Activated CD4-positive, alpha-beta T cell treated with anti-CD3 and anti-CD28 coated beads, Interleukin-2, amount 50 U/mL, for 48 hours (primary cell): ENCODE data around the gene RAB24.
A peak's percentile ranks its signal among the peaks of the same experiment; 100 is the strongest.
"Not testable (repeated sequence)": the region's sequence is repeated elsewhere in the genome, so short reads cannot be mapped to it uniquely, and the experiment has no call there.

ENCODE experiments used
- DNase-seq, 2 experiments: peaks; one replicate each; pipeline ENCODE4 v3.0.0-alpha.2; 2020

The RAB24 gene

DNA sequence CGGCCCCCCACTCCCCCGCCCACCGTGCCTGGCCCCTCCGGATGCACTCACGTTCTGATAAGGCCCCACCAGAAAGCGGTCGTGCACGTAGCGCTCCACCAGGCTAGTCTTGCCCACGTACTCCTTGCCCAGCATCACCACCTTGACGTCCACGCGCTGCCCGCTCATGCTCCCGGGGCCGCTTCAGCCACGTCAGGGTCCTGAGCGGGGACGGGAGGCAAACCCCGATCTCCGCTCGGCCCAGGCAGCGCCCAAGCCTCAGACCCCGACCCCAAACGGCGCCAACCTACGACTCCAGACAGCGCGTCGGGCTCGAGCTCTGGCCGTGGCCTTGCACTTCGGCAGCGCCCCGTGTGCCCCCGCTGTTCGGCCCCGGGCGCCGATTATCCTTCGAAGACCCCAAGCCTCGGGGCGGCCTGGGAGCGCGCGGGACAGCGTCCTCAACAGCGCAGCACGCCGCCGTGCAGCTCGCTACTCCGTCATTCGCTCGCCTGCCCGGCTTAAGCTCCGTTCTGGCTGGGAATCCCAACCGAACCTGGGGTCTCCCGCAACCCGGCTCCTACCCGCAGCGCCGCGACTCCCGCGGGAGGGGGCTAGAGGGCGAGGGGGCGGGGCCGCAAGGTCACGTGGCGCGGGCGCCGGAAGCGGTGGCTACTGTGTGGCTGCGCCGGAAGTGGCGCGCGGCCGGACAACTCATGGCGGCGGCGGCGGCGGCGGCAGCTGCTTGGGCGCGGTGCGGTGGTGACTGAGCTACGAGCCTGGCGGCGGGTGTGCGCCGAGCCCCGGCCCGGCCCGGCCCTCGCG is at the start of gene RAB24, which contains the start of gene PRELID1:
RAB24 (minus strand) TSS at position 599 of the 804 bp plus-strand sequence; CDS start at position 168, 431 bp downstream.
PRELID1 (plus strand) TSS at position 679 of the 804 bp plus-strand sequence. CDS start 187 bp downstream, outside the sequence.
- DNase-seq, result peak; percentile 91 to 92

DNA sequence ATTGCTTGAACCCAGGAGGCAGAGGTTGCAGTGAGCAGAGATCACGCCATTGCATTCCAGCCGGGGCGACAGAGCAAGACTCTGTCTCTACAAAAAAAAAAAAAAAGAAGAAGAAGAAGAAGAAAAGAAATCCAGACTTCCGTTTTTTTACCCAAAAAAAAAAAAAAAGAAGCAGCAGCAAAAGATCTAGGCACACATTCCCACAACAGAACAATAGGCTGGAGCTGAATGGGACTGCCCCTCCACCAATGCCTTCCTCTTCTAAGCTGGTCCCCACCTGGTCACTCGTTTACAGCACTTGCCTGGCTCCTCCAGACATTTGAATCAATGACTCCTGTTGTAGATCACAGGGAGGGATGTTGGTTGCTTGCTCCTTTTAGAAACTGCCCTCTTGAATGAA is 49.6 kb upstream of the RAB24 start:
- no peak for DNase-seq

DNA sequence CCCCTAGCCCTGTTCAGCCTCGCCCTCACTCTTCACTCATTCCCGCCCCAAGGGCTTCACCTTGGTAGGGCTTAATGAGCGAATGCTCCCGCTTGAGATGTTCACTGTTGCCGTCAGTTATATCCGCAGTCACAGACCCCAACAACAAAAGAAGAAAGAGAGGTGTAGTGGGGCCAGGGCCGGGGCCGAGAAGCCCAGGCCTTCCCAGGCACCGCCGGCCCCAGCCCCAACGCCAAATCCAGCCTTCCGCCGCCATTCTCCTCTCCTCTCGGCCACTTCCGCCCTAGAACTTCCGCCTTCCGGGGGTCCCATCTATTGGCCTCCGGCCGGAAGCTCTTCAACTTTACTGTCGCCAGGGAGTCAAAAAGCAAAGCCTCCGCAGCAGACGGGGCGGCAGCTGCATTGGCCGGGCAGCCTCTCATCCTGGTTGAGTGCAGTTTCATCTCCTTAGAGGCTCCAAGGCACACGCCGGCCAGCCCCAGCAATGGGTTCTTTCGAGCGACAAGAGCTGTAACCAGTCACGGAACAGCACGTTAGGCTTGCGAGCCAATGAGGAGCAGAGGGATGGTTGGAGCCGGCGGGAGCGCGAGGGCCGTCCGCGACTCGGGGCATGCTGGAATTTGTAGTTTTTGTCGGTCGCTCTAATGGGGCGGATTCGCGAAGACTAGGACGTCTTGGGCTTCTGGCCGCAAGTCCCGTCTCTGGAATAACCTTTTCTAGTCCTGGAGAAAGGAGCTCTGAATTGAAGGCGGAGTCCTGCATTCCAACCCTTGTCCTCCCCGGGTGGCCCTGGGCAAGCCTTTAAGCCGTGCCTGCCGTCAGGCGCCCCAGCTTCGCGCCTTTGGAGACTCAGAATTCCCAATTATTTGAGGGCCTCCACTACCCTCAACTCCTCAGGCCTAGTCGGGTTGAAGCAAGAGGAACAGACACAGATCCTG is 48.1 kb upstream of the RAB24 start, which contains the start of gene LMAN2:
LMAN2 (minus strand) TSS at position 277 of the 938 bp plus-strand sequence; CDS start at position 256, 21 bp downstream.
- DNase-seq, result peak; percentile 89 to 92

DNA sequence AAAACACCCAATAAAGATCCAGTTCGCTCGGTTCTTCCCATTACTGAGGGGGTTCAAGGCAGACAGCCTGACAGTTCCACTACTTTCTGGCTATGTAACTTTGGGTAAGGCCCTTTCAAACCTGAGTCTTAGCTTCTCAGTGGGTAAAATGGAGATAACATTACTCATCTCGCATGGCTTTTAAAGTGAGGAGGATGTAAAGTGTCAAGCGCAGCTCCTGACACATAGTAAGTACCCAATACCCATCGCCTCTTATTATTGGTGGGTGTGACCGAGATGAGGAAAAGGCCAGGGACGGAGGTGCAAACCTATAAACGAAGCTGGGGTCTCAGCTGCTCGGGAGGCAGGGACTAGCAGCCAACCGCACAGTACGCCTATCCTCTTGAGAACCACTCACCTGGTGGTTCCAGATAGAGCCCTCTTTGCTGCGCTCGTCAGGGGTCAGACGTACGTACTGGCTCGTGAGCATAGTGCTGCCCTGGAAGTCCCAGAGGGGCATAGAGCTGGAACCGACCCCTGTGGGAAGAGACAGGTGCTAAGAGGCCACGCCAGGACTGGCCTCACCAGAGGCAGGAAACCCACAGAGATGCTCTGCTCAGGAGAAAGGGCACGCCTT is 47.4 kb upstream of the RAB24 start:
- no peak for DNase-seq

DNA sequence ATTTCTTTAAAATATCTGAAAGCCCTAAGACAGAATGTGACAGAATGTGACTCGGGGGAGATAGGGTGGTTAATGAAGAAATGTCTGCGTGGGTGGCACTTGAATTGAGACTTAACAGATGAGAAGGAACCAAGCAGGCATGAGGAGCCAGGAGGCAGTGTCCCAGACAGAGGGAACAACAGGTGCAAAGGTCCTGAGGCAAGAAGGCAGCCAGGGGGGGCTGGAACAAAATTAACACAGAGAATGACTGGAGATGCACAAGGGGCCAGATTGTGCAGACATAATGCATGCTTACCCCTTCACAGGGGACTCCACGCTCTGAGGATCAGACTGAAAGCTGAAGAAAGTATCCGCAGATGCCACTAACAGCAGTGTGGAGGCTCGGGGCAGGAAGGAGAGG is 46.2 kb upstream of the RAB24 start:
- no peak for DNase-seq

DNA sequence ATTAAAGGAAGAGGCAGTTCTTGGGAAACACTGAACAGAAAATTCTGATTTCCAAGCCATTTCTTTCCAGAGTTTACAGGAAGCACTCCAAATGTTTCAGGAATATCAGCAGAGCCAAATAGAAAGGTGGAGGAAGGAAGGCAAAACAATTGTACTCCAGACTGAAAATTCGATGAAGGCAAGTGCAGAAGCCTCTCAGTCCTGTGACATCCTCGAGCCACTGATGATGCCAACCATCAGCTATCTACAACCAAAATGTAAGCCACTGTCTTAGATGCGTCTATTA is 45.8 kb upstream of the RAB24 start:
- no peak for DNase-seq

DNA sequence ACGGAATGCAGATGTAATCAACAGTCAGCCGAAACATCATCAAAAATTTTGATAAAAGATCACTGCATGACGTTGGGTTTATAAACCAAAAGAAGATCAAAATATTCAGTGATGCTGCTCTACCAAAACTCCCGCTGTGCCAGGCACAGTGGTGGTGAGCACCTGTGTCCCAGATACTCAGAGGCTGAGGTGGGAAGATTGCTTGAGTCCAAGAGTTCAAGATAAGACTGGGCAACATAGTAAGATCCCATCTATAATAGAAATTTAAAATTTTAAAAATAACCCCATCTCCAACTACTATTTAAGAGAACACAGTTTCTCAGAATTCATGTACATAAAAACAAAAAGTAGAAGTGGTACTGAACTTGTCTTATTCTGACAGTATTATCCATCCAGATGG is 44.2 kb upstream of the RAB24 start:
- no peak for DNase-seq

DNA sequence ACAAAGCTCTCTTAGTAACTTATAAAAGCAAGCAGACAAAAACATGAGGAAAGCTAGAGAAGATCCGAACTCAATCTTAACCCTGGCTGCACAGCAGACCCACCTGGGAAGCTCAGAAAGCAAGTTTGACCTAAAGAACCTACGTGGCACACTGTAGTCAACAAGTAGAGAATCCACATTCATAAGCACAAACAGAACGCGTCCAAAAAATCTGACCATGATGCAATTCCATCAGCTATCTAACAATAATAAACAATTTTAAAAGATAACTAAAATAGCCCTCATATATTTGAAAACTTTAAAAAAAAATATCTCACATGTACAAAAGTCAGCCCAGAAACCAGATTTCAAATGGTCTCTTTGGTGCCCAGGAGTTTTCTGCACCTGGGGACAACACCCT is 43.3 kb upstream of the RAB24 start:
- DNase-seq, result no peak

DNA sequence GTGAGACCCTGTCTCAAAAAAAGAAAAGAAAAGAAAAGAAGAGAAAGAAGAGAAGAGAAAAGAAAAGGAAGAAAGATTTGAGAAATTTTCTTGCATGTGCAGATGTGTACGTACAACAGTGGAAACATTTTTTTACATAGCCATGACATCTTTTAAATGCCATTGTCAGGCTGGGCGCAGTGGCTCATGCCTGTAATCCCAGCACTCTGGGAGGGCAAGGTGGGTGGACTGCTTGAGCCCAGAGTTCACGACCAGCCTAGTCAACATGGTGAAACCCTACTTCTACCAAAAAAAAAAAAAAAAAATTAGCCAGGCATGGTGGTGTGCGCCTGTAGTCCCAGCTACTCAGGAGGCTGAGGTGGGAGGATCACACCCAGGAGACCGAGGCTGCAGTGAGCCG is 41.4 kb upstream of the RAB24 start:
- no peak for DNase-seq

DNA sequence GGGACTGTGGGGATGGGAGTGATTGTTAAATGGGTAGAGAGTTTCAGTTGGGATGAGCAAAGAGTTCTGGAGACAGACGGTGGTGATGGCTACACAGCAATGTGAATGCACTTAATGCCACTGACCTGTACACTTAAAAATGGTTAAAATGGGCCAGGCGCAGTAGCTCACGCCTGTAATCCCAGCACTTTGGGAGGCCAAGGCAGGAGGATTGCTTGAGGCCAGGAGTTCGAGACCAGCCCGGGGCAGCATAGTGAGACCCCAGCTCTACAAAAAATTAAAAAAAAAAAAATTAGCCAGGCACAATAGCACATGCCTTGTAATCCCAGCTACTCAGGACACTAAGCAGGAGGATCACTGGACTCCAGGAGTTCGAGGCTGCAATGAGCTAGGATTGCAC is 40.3 kb upstream of the RAB24 start:
- DNase-seq, result no peak

DNA sequence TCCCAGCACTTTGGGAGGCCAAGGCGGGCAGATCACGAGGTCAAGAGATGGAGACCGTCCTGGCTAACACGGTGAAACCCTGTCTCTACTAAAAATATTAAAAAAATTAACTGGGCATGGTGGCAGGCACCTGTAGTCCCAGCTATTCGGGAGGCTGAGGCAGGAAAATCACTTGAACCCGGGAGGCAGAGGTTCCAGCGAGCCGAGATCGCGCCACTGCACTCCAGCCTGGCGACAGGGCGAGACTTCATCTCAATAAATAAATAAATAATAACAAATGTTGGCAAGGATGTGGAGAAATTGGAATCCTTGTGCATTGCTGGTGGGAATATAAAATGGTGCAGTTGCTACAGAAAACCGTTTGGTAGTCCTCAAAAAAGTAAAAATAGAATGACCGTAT is 39.5 kb upstream of the RAB24 start:
- DNase-seq, result not testable (repeated sequence)

DNA sequence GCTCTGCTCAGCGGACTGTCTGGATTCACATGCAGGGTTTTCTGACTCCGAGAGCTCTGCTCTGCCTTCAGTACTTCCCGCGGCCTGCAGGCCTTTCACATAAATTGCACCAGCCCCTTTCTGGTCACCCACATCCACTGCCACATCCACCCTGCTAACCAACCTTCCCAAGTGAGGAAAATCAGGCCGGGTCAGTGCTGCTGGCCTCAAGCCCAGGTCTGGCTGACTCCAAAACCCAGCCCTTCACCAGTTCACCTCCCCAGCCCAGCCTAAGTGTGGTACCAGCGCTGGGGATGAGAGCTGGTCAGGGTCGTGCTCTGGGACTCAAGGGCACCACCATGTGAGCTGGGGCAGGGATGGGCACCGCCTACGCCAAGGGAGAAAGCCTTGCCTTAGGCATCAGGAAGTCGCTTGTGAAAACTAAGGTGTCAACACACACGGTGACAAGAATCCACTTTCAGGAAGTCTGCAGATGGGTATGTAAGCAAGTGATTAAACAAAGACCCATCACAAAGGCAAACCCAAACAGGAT is 35.7 kb upstream of the RAB24 start:
- DNase-seq, result no peak

DNA sequence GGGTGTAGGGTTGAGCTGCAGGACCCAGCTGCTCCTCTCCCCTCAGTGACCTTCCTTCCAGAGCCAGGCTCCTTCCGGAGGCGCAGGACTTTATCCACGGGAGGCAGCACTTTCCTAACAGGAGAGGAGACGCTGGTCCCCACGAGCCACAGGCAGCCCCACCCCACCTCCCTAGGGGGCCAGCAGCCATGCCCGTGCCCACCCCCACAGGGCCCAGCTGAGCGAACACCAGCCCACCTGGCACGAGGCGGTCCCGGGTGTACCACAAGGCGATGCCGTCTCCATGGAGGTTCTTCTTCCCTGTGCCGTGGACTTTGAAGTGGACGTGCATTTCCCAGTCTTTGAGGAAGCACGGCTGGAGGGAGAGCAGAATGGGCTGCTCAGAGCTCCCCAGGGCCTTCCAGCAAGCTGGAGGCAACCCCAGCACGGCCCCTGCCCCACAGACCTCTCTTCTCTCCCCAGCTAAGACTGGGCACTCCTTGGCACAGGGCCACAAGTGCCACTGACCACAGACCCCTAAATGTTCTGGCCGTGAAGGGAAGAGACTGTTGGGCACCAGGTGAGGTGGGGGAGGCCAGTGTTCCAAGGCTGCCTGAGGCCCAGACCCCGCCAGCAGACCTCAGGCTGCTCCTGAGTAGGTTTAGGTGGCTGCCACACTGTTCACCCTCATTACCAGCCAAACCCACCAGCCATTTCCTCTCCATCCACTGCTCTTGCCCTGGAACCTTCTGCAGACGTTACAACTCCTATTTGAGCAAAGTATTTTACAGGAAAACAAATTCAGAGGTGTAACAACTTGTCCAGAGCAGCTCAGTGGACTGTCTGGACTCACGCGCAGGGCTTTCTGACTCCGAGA is 35.0 kb upstream of the RAB24 start:
- DNase-seq, result no peak

DNA sequence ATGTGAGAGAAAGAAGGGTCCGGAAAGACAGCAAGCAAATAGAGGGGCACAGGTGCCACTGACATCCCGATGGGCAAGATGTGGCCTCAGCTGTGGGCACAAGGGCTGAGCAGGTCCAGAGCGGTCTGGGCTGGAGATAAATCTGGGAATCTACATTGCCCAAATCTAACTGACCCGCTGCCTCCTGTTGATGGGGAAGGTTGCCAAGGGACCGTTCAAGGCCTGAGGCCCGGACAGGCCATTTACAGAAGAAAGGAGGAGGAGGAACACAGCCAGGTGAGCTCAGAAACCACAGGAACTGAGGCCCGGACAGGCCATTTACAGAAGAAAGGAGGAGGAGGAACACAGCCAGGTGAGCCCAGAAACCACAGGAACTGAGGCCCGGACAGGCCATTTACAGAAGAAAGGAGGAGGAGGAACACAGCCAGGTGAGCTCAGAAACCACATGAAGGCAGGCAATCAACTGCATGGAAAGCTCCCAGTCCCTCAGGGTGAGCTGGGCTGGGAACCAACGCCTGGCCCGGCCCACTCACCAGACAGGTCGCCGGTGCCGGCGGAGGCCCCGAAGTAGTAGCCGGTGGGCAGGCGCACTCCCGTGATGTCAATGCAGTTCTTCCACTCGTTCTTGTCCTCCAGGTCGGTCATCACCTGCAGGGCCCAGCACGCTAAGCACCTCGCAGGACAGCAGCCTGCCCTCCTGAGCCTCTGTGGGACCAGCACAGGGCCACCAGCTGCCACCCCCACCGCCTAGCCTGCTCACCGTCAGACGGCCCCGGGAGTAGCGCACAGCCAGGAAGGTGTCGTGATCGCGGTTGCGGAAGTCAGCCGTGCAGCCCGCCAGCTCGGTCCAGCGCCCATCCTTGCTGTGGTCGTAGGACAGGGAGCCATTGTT is 33.3 kb upstream of the RAB24 start:
- DNase-seq, result no peak

DNA sequence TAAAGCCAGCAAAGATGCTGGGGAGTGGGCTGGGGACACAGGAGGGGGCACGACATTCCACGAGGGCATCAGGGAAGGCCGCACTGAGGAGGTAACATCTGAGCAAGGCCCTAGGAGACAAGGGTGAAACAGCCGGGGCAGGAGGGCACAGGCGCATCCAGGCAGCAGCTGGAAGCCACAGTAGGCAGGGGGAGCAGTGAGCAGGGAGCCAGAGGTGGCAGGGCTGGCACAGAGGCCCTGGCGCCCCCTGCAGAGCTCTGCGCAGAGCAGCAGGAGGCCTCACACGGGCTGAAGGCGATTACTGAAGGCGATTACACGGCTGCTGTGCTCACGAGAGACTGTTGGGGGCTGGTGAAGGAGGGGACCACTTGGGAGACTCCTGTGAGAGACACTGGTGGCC is 32.6 kb upstream of the RAB24 start:
- DNase-seq, result peak; percentile 26 to 42

DNA sequence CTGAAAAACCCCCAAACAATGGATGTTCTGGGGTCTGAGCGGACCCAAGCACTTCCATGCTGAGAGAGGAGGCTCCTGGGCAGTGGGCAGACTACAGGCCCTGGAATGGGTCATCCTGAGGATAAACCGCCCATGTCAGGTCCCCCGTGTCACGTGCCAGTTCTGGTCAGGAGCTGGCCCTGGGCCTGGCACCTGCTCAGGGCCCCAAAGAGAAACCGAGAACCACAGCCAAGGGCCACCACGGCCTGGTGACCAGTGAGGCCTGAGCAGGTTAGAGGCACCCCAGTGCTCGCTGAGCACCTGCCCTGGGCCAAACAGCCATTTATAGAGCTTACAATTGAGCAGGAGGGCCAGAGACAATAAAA is 32.2 kb upstream of the RAB24 start:
- DNase-seq, result no peak

DNA sequence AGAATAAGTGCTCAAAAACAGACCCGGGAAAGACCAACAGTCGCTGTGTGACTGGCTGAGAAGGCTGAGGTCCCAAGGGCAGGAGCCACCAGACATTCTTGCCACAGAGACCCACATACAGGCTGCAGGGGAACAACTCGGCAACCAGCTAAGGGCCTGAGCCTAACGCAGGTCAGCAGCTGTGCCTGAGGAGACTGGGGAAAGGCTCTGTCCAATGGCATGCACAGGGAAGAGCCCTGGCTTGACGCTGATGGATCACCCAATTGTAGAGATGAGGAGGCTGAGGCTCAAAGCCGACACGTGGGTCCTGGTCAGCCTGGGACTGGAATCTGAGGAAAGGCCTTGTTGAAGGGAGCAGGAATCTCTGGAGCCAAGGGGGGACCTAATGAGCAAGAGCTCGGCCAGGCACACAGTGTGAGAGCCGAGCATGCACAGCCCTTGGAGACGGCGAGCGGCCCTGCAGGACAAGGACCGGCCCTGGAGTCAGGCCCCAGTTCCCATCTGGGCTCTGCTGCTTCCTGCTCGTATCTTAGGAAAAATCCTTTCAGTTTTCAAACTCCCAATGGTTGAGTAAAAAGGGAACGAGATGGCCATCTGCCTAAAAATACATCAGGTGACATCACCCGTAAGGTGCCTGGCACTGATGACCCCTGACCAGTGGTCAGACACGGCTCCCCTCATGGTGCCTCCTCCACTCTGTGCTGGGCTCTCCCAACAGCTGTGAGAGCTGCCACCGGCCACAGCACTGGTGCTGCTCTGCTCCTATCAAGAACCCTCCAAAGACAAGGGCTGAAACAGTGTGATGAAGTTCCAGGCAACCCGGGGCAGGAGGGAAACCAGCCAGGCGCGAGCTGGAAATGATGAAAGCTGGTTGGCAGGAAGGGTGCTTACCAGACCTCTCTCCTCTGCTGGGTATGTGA is 31.5 kb upstream of the RAB24 start:
- no peak for DNase-seq

DNA sequence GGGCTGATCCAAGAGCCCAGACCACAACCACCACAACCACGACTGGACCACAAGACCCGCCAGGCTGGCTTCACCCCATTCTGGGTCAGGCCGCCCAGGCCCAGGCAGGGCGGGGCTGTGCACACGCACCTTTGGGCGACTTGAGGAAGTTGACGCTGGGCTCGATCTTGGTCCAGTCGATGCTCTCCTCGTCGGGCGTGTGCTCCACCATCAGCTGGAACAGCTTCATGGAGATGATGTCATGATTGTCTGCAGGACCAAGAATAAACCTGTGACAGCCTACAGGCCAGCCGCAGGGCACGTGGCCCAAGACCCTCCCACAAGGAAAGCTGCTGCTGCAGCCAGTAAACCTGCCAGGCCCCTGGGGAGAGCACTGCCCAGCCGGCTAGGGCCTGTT is 30.6 kb upstream of the RAB24 start:
- DNase-seq, result no peak

DNA sequence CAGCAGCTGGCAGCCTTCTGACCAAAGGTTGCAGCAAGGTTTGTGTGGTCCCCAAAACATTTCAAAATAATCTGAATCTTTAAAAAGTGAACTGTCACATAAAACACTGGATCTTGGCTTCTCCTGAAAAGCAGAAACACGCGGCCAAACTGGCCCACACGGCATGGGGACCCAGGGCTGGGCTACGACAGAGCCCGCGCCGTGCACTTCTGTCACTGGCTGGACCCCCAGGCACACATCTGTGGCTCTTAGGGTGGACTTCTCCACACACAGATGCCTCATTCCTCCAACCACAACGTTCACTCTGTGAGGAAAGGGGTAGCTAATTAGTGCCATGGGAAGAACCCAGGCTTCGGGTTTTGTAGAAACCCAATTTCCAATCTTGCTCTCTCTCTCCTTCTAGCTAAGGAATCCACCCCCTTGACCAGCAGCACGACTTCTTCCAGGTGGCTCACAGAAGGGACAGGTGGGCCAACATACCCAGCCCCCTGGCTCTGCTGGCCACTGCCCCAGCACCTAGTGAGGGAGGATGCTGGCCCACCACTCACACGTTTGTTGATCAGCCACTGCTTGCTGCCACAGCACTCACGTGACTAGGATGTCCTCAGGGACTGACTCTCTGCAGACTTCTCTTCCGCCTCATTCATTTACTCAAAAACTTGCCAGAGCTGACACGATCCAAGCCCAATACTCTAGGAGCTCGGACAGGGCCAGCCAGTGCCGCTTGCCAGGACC is 30.1 kb upstream of the RAB24 start:
- DNase-seq, result no peak
